Metanephros (tissue), 1 donor: ENCODE data around the gene CACNA2D1. TPM values are rescaled to one million over a fixed set of nuclear protein-coding genes. Genes with fewer than 3 reads are reported as not detected.

Experiments used
- total RNA-seq: library from RNA; depleted of rRNA; stranded (reverse); fragments of >200 nt; gene quantifications from one replicate; pipeline ENCODE4 v1.2.3, GENCODE V29; 2014

CACNA2D1 gene
- total RNA-seq: 52.7 TPM

DNA sequence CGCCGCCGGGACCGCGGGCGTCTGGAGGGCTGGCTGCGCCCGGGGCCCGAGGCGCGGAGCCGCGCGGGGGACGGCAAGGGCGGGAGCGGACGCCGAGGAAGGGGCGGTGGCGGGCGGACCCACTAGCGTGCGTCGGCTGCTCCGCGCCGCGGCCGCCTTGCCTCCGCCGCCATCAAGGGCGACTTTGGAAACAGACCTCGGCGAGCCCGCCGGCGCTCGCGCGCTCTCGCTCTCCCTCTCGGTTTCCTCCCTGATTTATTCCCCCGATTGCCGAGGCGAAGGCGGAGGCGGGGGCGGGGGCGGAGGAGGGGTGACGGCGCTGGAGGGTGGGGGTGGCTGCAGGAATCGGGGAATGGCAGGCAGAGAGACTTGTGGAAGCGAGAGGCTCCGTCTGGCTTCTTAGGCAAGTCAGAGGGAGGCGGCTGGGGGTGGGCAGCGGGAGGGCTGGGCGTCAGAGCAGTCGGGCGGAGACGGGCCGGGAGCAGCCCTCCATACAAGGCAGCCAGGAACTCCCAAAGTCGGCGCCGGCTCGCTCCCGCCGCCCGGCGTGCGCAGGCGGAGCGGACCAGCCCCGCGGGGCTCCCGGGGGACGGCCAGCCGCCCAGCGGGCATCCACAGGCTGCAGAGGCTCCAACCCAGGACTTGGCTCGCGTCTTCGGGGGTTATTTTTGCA is at the start of gene CACNA2D1:
CACNA2D1 (minus strand) TSS at position 231 of the 673 bp plus-strand sequence.

